ENCODE results near the gene FAM149A.
A peak's percentile ranks its signal among the peaks of the same experiment; 100 is the strongest.

FAM149A gene

DNA sequence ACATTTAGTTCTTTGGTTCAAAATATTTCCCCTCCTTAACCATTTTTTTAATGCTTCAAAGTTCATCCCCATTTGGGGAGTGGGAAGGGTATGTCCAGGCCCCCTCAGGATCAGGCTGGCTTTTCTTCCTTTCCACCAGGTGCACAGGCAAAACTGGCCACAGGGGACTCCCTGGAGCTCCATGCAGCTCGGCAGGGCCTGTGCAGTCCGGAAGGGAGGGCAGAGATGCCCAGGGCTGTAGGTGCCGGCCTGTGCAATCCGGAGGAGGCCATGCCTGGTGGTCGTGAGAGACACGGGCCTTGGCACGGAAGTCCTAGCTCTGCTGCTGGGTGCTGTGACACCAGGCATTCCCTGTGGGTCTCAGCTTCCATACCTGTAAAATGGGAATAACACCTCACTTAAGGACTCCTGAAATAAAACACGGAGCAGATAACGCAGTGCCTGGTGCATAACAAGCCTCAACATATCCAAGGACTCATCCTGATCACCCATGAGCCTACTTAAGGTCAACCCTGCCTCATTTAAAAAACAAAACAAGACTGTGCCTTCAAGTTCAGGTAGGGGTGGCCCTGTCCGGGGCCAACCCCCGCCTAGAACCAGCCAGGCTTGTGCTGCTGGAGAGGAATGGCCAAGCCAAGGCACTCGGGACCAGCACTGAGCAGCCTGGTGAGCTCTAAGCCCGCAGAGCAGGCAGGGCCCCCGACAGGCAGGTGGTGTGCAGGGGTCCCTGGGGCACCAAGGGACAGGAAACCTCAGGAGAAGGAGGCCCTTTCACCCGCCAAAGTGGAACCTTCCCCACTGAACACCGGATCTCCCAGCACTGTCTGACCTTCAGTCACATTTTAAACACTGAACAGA, 65.7 kb downstream of the FAM149A start:
- no peak overlapping the region for H3K27ac ChIP-seq
- TF ChIP-seq, protein P1, sequence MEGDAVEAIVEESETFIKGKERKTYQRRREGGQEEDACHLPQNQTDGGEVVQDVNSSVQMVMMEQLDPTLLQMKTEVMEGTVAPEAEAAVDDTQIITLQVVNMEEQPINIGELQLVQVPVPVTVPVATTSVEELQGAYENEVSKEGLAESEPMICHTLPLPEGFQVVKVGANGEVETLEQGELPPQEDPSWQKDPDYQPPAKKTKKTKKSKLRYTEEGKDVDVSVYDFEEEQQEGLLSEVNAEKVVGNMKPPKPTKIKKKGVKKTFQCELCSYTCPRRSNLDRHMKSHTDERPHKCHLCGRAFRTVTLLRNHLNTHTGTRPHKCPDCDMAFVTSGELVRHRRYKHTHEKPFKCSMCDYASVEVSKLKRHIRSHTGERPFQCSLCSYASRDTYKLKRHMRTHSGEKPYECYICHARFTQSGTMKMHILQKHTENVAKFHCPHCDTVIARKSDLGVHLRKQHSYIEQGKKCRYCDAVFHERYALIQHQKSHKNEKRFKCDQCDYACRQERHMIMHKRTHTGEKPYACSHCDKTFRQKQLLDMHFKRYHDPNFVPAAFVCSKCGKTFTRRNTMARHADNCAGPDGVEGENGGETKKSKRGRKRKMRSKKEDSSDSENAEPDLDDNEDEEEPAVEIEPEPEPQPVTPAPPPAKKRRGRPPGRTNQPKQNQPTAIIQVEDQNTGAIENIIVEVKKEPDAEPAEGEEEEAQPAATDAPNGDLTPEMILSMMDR (conservative IDR thresholded peaks at IDR 0.05) = no peak

DNA sequence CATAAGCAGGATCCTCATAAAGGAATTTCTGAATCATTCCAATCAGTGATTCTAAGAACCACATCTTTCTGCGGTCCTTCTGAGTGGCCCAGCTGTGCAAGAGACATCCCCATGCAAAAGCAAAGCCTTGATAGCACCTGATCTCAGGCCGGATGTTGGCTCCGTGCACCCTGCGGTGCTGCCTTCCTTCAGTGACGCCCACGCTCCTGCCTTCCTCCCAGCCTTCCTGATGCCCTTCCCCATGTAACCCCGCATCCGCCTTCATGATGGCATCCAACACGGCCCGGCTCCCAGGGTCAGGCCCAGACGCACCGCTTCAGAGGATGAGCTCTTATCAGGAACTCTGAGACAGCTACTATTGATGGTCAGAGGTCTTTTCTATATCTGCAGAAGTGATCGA, 66.5 kb downstream of the FAM149A start:
- TF ChIP-seq, protein P1 (conservative IDR thresholded peaks at IDR 0.05) = no peak
- no peak overlapping the region for H3K27ac ChIP-seq

DNA sequence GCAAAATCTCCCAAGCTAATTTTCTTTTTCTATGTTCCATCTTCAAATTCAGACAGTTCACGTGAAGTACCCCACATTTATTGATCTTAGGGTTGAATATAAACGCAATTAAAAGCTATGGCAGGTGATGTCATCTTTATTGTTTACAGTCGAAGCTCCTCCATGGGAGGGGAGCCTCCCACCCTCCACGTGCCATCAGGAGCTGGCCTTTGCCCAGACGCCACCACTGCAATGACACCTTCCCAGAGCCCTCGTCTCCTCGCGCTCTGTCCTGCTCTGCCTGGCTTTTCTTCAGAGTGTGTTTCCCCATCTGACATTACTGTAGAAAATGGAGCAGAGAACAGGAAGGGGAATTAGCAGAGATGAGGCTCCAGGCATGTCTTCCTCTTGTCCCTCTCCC, 68.0 kb downstream of the FAM149A start:
- TF ChIP-seq, protein P1 (conservative IDR thresholded peaks at IDR 0.05) = no peak
- H3K27ac ChIP-seq = no peak overlapping the region

DNA sequence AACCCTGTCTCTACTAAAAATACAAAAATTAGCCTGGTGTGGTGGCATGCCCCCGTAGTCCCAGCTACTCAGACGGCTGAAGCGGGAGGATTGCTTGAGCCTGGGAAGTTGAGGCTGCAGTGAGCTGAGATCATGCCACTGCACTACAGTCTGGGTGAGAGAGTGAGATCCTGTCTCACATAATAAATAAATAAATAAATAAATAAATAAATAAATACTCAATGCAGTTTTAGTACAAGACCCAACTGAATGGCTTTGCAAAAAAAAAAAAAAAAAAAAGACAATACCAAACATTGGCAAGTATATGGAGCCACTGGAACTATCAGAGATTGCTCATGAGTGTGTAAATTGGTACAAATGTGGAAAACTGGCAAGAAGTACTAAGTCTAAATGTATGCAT, 83.6 kb downstream of the FAM149A start:
- no peak overlapping the region for H3K27ac ChIP-seq

DNA sequence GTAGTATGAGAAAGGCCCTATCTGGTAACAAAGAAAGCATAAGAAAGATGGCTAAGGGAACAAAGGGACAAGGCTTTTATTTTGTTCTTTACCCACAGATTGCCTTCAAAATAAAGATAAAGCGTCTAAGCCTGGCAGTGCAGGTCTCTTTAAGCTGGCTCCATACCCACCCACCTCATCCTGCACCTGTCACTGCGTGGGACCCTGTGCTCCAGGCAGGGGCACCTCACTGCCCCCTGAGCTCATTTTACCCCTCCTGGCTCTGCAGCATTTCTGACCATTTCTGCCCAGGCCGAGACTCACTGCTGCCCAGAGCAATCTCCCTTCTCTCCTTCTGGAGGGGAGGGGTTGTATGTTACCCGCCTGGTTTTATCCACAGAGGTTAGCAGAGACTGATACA, 85.2 kb downstream of the FAM149A start:
- TF ChIP-seq, protein P1 (conservative IDR thresholded peaks at IDR 0.05) = no peak
- peak overlapping the region; percentile 90 for H3K27ac ChIP-seq

More for the DNA sequence above, 83.6 kb downstream of the FAM149A start:
- TF ChIP-seq, protein P1 (conservative IDR thresholded peaks at IDR 0.05) = no peak

DNA sequence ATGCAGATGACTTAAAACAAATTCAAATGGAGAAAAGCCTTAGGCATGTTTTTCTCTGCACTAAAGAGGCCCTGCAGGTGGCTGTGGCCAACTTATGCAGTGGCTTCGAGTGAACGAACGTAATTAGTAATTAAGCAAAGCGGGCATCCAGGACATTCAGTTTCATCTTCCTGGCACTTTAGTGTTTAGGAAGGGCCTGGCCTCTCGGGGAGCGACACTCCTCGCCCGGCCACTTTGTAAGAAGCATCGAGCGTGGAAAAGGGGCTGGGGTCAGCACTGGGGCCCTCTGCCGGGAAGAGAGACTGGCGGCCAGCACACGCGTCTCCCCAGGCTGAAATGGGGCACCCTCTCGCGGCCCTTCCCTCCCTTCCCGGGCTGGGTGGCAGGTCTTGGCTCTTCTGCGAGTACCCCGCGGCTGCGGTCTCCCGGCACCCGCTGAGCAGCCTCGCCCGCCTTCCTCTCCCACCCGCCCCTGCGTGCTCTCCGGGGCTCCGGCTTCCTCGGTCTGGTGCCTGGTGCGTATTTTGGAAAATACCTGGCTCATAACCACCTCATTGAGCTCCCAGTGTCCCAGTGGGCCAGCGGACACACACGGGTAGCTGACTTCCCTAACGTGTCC, 86.2 kb downstream of the FAM149A start:
- peak overlapping the region; percentile 90 for H3K27ac ChIP-seq
- TF ChIP-seq, protein P1 (conservative IDR thresholded peaks at IDR 0.05) = no peak

DNA sequence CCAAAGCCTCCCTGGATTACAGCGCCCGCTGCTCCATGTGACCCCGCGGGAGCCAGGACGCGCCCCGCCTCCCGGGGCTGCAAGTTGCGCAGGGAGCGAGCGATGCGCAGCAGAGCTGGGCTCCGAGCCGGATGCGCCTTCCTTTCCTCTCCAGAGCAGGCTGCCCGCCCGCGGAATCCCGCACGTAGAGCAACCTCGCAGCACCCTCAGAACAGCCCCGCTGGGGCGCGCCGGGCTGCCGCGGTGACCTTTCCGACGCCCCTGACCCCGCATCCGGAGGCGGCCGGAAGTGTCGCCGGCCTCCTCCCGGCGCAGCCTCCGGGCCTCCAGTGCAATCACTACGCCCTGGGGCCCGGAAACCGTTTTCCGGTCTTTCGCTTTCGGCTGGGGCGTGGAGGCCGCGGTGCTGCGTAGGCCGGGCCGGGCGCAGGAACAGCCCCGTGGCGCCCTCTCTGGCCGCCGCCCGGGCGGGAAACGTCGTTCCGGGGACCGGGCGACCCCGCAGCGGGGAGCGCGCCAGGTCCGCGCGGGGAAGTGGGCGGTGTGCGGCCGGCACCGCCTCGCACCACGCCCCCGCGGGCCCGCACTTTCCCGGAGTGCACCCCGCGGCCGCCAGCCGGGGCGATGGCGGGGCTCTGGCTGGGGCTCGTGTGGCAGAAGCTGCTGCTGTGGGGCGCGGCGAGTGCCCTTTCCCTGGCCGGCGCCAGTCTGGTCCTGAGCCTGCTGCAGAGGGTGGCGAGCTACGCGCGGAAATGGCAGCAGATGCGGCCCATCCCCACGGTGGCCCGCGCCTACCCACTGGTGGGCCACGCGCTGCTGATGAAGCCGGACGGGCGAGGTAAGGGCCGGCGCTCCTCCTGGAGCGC, 86.9 kb downstream of the FAM149A start, which contains the start of gene CYP4V2:
Gene CYP4V2, plus strand, starts transcription at position 368 of the 866 bp plus-strand sequence. Its CDS starts 257 bp downstream, at position 625.
- H3K27ac ChIP-seq = peak within 1 kb of the TSS; percentile 90
- TF ChIP-seq, protein P1 (conservative IDR thresholded peaks at IDR 0.05) = peak; percentile 74
